H1 (cell line): ENCODE data around the gene FASTK. TPM values are rescaled to one million over a fixed set of nuclear protein-coding genes. Genes with fewer than 3 reads are reported as not detected.

ENCODE experiments used
- CEBPB ChIP-seq: IDR thresholded peaks from 2 replicates; pipeline ENCODE4 v1.6.1; 2012; ENCODE audit warnings: low read depth, low read length
- CHD2 ChIP-seq: IDR thresholded peaks from 2 replicates; pipeline ENCODE4 v1.6.1; 2012; ENCODE audit warnings: low read length, improper control_type of control experiment
- polyA plus RNA-seq, 7 experiments: library from polyadenylated mRNA; depleted of rRNA in 3 of 7; stranded (reverse) in 5 of 7; unstranded in 2 of 7; fragments of >200 nt in 5 of 7; fragments of 200-250 nt in 2 of 7; gene quantifications; 1 replicate in 5 of 7; 2 replicates in 1 of 7; 4 replicates in 1 of 7; pipeline versions ENCODE4 v1.2.1 to v1.2.3, GENCODE V29; 2011 to 2013; ENCODE audit warnings: missing spikeins in 2 of 7, mixed read lengths in 2 of 7
- total RNA-seq: library from RNA; stranded (reverse); fragmentation: NEBNext Ultra II Directional; extraction: Animal tissue kit (Norgen Biotek cat#: 25700); gene quantifications from 2 replicates; pipeline ENCODE4 v1.2.1, GENCODE V29; 2021

The FASTK gene
- total and polyA plus RNA-seq, 2 of the 8 experiments (the other 6 are each of a cell fraction or from before 2014, with no cell fraction given): 39.4 to 84.0 TPM

DNA sequence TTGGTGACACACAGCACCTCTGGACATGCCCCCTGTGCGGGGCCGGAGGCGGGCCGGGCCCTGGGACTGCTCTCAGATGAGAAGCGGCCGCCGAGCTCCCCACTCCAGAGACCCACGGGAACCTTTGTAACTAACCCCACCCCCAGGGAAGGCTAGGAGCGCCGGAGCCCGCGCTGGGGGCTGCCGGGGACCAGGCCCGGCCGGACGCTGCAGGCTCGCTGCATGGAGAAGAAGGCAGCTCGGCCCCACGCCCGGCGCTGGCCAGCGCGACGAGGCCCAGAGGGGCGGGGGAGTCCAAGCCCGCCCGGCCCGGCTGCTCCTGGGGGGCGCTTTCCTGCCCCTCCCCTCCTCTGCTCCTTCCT, 42.2 kb upstream of the FASTK start (continued):
- TF ChIP-seq CHD2: no peak
- no peak for TF ChIP-seq CEBPB
